Measurements from ENCODE around the gene ATG10.

ATG10 gene

DNA sequence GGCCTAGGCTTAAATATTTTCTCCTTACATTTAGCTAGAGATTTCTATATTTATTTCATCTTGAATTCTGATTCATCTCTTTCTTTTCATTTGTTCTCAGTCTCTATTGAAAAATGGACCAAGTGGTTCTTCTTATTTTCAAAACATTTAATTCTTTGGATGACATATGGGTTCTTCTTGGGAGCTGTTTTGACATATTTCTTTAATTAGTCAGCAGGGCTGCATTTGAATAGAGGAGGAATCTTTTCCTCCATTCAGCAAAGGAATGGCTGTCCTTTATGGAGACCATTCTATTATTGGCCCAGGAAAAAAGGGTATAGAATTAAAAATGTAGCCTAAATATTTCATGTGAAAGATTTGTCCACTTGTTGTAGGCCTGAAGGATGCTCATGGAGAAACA, 196.5 kb downstream of the ATG10 start:
- no peak for DNase-seq

- DNase-seq: no peak
Measured at GRCh38 chr5:82169892-82170291, 198.1 kb downstream of the ATG10 start.

DNA sequence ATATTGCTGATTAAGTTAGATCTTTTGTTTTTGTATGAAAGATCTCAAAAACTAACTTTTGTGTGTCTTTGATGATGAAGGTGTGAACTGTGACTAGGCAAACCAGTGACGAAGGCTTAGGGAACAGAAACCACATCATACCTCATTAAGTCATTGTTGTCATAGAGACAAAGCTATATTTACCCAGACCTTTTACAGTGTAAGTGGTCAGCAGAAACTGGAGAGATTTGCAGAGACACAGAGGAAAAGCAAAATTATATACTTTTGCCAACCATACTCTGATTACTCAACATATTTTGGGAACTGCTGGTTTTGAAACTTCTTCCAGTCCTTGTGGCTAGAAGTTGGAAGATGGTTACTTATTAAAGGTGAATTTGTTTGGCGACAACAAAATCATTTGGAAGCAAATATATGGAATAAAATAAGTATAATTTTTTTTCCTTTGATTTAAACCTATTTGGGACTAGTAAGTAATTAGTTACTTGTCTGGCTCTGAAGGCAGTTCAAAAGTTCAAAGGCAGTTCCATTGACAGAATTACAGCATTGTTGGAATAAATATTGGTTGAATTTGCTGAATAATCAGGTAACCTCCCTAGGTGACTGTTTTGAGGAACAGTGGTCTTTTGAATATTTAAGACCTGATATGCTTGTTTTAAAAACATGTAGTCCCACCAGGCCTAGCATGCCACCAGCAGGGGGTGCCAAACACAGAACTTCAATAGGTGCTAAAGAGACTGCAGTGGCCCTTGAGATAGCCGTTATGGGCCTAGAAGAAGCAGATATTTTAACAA, 202.5 kb downstream of the ATG10 start:
- DNase-seq: peak; percentile 71 to 82

DNA sequence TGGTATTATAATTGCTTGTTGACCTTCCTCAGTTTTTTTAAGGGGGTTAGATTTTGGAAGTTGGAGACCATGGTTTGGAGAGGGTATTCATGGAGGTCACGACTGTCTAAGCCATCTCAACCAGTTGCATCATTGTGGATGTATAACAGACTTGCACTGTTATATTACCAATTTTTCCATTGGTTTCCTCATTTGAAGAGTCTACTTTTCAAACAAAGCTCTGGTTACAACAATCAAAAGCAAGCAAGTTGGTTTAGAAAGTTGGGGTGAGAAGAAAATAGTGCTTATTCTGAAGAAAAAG, 203.0 kb downstream of the ATG10 start:
- DNase-seq: no peak

GRCh38 chr5:82176115-82176814, 204.4 kb downstream of the ATG10 start:
- no peak for DNase-seq

DNA sequence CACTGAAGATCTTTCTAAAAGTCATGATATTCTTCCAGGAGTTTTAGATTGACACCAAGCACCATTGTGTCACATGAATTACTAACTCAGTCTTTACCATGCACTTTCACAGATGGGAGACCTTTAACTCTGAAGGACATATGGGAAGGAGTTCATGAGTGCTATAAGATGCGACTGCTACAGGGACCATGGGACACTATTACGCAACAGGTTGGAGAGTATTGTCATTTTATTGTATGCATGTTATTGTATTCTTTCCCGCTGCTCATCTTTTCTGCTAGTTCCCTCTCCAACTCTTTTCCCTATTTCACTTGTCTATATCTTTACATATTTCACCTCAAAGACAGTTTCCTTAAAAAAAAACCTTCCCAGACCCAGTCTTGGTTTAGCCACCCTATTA, 206.6 kb downstream of the ATG10 start:
- no peak for DNase-seq

- no peak for DNase-seq
Measured at GRCh38 chr5:82182662-82183061, 210.8 kb downstream of the ATG10 start.

DNA sequence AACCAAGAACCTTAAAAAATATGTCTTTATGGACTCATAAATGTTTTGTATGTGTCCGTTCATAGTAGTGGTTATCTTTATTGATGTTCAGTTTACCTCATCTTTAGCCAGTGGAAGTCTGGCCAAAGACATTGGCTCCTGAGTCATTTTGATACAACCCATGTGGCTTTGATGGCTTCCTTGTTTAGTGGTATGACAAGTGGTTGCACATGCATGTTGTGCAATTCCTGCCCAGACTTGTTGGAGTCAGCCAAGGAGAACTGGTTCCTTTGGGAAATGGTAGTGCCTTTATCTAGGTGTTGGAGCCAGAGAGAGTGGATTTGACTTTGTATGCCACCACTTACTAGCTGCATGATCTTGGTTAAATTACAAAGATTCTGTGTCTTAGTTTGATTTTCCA, 212.0 kb downstream of the ATG10 start:
- DNase-seq: no peak

DNA sequence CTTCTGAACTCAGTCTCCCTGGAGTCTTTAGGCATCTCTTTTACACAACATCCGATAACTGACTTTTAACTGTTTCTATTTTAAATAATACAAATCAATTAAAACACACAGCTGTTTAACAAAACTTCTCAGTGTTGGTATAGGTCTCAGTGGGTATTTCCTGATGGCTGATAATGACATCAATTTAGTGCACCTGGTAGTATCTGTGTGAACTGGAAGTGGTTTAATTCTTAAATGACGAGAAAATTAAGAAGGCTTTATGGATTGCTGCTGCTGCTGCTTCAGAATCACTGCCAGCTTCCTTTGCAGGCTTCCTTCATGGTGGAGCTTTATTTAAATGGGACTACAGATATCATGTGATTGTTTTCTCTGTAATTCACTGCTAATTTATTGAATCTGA, 214.0 kb downstream of the ATG10 start:
- DNase-seq: no peak

DNA sequence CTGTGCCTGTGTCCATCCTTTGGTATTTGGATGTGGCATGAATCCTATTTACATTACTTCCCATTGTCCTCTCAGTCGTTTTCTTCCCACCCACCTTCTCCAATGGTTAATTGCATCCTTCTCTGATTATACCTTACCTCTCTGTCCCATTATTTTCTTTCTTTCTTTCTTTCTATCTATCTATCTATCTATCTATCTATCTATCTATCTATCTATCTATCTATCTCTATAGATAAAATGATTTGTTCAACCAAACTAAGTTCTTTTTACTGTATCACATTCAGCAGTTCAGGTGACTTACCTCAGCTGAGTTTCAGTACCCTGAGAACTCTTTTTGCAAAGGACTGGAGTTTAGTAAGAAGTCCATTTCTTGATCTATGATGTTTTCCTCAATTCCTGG, 225.7 kb downstream of the ATG10 start:
- DNase-seq: no peak

DNA sequence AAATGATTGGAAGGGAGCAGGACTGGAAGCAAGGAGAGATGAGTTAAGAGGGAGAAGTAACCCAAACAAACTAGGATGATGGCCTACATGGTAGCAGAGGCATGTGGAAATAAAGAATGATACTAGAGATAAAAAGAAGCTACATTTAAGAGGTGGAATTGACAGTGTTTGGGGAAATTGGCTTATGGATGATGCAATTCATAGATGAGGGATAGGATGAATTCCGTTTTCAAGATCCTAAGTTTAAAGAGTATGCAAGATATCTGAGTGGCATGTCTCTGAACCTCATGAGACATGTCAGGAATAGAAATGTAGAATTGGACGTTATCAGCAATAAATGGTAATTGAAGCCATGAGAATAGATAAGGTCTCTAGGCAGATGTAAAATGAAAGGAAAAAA, 232.7 kb downstream of the ATG10 start:
- DNase-seq: no peak

DNA sequence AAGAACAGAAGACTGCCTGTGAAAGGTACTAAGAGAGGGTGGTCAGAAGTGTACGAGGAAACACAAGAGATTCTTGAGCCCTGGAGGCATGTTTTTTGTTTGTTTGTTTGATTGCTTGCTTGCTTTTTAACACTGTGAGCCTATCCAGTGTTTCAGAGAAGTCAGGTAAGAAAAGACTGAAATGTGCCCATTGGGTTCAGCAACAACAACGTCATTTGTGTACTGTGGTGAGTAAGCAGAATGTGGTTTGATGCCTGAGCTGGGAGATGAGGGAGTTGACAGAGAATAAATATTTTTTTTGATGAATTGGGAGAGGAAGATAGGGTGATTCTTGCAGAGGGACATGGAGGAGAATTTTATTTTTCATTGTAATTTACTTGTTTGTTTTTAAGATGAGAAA, 233.2 kb downstream of the ATG10 start:
- no peak for DNase-seq

DNA sequence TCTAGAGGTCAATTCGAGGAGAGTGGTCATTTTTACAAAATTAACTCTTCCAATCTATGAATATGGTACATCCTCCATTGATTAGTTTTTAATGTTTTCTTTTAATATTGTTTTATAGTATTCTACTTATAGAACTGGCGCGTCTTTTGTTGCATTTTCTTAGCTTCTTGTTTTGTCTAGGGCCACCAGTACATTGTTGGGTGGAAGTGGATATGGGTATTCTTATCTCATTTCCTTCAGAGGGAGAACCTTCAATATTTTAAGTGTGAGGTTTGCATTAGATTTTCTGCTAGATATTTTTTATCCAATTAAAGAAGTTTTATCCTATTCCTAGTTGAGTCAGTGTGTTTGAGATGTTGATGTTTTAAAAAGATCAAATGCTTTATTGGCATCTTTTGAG, 236.5 kb downstream of the ATG10 start:
- no peak for DNase-seq

DNA sequence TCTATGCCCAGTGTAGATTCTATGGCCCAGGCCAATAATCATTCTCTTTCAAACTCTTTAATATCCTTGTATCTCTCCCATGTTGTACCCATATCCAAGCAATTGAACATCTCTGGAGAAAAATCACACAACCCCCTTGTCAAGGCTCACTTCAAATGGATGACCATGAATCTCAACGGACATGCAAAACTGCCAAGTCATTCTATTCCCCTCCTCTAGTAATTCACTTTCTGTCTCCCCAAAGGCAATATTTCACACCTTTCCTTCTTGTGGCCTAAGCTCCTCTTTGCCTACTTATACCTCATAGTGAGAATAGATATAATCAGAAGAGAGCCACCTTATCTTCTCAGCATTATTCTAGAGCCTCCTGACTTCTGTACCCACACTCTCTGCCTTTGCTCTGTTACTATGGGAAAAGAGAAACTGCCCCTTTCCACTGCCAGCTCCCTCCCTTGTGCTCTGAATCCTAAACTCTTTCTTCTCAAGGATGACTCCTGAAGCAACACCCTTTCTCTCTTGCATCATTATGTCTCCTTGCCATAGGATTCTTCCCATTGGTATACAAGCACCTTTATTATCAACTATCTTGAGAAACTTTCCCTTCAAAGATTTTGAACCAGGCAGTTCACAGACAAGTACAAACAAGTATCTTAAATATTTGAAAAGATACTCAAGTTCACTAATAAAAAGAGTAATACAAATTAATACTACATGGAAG, 240.2 kb downstream of the ATG10 start:
- DNase-seq: no peak

DNA sequence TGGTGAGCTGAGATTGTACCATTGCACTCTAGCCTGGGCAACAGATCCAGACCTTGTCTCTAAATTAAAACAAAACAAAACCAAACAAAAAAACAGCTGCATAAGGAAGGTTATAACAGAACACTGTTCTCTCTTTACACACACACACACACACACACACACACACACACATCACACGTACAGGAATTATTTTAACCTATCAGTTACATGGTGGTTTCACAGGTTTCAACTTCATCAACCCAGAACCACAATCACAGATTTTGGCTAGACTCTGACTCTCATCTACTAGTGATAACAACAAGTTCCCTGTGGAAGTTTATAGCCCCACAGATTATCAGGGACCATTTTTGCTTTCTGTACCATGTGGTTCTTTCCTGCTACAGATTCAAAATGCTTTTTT, 246.1 kb downstream of the ATG10 start:
- DNase-seq: no peak

DNA sequence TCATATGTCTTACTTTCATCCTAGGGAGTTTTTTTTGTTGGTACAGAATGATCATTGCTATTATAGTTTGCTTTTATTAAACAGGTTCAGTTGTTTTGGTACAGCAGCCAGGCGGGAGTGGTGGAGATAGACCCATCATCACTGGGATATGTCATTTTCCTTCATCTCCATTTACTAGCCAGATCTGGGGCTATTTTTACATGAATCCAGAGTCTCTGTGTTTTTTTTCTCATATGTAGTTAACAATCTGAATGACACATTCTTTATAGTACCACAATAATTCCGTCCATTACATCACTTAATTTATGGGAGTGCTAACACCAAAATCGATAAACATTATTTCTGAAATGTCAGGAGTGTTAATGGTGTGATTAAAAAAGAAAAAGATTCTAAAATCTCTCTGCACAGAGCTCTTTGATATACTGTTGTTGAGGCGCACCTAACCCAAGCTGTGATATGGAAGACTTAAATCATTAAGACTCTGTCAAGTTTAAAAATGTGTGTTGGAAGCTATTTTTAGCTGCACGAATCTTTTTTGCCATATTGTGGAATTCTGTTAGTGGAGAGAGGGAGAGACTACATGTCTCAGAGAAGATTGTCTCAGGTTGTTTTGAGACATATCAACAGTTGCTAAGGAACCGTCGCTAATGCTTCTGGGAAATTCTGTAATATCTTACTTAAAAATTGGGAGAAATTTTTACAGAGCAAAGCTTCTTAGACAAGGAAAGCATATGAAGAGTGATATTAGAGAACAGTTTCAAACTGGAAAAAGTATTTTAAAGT, 246.7 kb downstream of the ATG10 start:
- DNase-seq: no peak

GRCh38 chr5:82221020-82221419, 249.2 kb downstream of the ATG10 start:
- DNase-seq: no peak

- no peak for DNase-seq
Measured at GRCh38 chr5:82222597-82223574, 251.1 kb downstream of the ATG10 start.

- peak; percentile 63 to 71 for DNase-seq
Measured at GRCh38 chr5:82225525-82226172, 253.8 kb downstream of the ATG10 start.

- no peak for DNase-seq
Measured at GRCh38 chr5:82234885-82235284, 263.1 kb downstream of the ATG10 start.

DNA sequence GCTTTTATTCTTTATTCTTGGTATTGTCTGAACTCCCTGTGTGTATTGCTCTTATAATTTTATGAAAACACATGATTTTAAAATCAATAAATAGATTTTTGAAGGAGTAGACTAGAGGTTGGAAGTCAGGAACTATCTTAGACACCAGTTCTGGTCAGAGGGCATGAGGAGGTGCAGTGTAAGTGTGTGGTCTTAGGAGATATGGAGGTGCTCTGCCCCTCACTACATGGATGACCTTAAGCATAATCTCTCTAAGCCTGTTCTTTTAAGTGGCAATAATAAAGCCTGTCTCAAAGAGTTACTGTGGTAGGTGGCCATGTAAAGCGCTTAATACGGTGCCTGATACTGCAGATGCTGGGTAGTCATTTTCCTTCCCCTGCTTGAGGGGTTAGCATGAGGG, 272.3 kb downstream of the ATG10 start:
- DNase-seq: no peak

Data from stimulated activated CD4-positive, alpha-beta T cell treated with anti-CD3 and anti-CD28 coated beads, Interleukin-2, amount 100 ng/mL, for 24 hours (primary cell).